Ramos (cell line): Measurements from ENCODE around the gene DNER.
"Not testable (repeated sequence)": the region's sequence is repeated elsewhere in the genome, so short reads cannot be mapped to it uniquely, and the experiment has no call there.

Source experiments
- in situ Hi-C: fragments of 300-500 bp; cut with MboI; formaldehyde crosslinking; loops from one replicate; pipeline ENCODE4 v1.14.3; 2022; ENCODE audit warnings: low sequenced_read_pairs; ENCODE audit not compliant: unreplicated experiment

The DNER gene

GRCh38 chr2:229372207-229372606 is 342.1 kb downstream of the DNER start:
- in situ Hi-C loops: no loop called here

GRCh38 chr2:229371086-229371485 is 343.3 kb downstream of the DNER start:
- in situ Hi-C loops: no loop called here

- in situ Hi-C loops: no loop called here
These were observed 343.8 kb downstream of the DNER start for GRCh38 chr2:229370509-229370908.

- in situ Hi-C loops: no loop called here
These were observed 351.1 kb downstream of the DNER start for GRCh38 chr2:229363185-229363814.

GRCh38 chr2:229350883-229351282 is 363.5 kb downstream of the DNER start:
- in situ Hi-C loops: no loop called here

GRCh38 chr2:229350117-229350805 is 364.1 kb downstream of the DNER start:
- in situ Hi-C loops: no loop called here

GRCh38 chr2:229348128-229348527 is 366.2 kb downstream of the DNER start:
- in situ Hi-C loops: no loop called here

GRCh38 chr2:229346816-229347540 is 367.4 kb downstream of the DNER start:
- in situ Hi-C loops: no loop called here

GRCh38 chr2:229344955-229345354 is 369.4 kb downstream of the DNER start:
- in situ Hi-C loops: no loop called here

- in situ Hi-C loops: no loop called here
These were observed 370.2 kb downstream of the DNER start for GRCh38 chr2:229344151-229344551.

GRCh38 chr2:229343661-229344060 is 370.7 kb downstream of the DNER start:
- in situ Hi-C loops: no loop called here

GRCh38 chr2:229342376-229342775 is 372.0 kb downstream of the DNER start:
- in situ Hi-C loops: no loop called here

GRCh38 chr2:229340086-229340760 is 374.1 kb downstream of the DNER start:
- in situ Hi-C loops: no loop called here

- in situ Hi-C loops: no loop called here
These were observed 374.7 kb downstream of the DNER start for GRCh38 chr2:229339618-229340017.

- in situ Hi-C loops: not testable (repeated sequence)
These were observed 375.2 kb downstream of the DNER start for GRCh38 chr2:229339171-229339570.

- in situ Hi-C loops: no loop called here
These were observed 378.4 kb downstream of the DNER start for GRCh38 chr2:229335877-229336346.

GRCh38 chr2:229335330-229335729 is 379.0 kb downstream of the DNER start:
- in situ Hi-C loops: no loop called here

GRCh38 chr2:229330952-229331351 is 383.4 kb downstream of the DNER start:
- in situ Hi-C loops: no loop called here

GRCh38 chr2:229319558-229319957 is 394.8 kb downstream of the DNER start:
- in situ Hi-C loops: no loop called here

GRCh38 chr2:229314117-229314516 is 400.2 kb downstream of the DNER start:
- in situ Hi-C loops: no loop called here

GRCh38 chr2:229313591-229313990 is 400.8 kb downstream of the DNER start:
- in situ Hi-C loops: no loop called here
